ENCODE results near the gene C1orf52.

C1orf52 gene

DNA sequence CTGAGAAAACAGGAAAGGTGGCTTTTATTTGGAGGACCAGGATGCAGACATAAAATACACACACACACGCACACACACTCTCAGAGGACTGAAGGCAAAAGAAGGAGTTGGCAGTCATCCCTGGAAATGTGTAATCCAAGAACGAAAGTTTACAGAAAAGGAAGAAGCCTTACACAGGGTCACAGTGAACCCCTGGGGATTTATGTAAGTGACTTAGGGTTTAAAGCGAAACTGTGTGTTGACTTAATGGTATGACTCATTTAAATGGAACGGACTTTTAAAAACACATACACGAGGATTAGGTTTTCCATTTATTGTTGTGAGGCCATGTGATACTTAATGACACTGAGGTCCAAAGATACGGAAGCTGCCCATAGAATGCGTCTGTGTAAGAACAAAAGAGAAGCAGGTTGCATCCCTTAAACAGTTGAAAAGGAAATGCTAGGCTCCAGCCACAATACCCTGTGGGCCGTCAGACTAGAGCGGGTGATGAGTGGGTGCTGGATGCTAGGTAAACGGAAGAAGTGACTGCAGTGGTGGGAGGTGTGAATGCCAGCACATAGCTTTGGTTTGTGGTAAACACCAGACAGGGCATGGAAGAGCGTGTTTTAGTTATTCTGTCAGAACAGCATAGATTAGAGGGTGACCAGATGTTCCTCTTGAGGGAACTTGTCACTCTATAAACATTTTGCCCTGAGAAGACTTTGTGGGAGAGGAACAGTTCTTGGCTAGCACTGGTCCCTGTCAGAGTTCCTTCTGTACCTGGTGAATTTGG, 38.6 kb upstream of the C1orf52 start:
- H3K27ac ChIP-seq: peak overlapping the region; percentile 95
- TF ChIP-seq, protein P1, sequence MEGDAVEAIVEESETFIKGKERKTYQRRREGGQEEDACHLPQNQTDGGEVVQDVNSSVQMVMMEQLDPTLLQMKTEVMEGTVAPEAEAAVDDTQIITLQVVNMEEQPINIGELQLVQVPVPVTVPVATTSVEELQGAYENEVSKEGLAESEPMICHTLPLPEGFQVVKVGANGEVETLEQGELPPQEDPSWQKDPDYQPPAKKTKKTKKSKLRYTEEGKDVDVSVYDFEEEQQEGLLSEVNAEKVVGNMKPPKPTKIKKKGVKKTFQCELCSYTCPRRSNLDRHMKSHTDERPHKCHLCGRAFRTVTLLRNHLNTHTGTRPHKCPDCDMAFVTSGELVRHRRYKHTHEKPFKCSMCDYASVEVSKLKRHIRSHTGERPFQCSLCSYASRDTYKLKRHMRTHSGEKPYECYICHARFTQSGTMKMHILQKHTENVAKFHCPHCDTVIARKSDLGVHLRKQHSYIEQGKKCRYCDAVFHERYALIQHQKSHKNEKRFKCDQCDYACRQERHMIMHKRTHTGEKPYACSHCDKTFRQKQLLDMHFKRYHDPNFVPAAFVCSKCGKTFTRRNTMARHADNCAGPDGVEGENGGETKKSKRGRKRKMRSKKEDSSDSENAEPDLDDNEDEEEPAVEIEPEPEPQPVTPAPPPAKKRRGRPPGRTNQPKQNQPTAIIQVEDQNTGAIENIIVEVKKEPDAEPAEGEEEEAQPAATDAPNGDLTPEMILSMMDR (conservative IDR thresholded peaks at IDR 0.05): no peak

DNA sequence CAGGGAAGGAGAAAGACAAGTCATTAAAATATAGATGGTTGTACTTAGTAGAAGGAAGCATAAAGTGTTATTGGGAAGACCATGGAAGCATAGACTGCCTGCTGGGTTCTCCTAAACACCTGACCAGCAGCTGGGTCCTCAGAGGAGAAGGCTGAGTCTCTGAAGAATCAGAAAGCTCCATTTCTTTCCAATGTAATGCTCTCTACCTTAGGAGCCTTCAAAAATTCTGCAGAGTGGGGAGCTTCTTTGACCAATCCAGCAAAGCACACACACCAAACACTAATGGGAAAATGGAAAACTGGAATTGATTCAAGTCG, 38.0 kb upstream of the C1orf52 start:
- H3K27ac ChIP-seq: peak overlapping the region; percentile 95
- TF ChIP-seq, protein P1 (conservative IDR thresholded peaks at IDR 0.05): no peak

DNA sequence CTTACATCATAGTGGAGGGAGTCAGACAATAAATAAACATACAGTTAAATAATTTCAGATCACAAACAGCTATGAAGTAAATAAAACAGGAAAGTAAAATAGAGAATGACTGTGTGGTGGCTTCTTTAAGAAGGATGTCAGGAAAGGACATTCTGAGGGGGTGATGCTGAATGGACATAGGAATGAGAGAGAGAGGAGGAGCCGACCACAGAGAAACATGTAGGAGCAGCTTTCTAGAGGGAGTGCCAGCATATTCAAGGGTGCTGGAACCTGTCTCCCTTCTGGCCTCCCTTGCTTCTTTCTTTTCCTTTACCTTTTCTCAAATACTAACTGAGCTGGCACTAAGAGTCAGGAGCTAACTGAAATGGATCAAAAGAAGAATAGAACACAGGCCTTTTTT, 37.5 kb upstream of the C1orf52 start:
- TF ChIP-seq, protein P1 (conservative IDR thresholded peaks at IDR 0.05): no peak
- H3K27ac ChIP-seq: peak overlapping the region; percentile 95

DNA sequence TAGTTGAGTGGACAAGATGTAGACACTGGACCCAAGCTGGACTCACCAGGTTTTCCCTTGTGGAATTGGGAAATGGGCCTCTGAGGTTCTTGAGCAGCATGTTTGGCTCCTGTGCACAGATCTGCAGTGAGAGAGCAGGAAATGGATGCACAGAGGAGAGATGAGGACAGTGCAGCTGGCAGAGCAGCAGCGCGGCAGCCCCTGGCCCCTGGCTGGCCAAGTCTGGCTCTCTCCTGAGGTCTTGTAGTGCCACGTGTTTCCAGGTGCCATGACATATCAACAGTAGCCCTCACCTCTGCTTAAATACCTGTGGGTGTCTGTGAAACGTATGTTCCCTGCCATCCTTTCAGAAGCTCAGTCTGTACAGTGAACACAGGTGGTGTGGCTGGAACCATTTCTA, 36.2 kb upstream of the C1orf52 start:
- TF ChIP-seq, protein P1 (conservative IDR thresholded peaks at IDR 0.05): no peak
- no peak overlapping the region for H3K27ac ChIP-seq

DNA sequence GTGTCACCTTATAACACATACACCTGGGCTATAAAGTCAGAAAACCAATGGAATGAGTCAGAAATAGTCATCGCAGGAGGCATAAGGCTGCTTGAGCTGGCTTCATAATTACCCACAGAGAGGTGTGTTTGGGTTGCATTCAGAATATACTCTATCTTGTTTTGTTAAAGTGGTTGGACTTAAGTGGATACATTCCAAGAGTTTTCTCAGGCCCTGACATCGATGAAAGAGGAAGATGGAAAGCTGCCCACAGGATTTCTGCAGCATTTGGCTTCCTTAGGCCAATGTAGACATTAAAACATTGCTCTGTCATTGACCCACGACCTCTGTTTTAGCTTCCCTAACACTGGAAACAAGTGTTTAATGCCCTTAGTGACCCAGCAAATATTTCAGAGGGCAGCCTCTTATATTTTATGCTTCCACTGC, 35.6 kb upstream of the C1orf52 start:
- TF ChIP-seq, protein P1 (conservative IDR thresholded peaks at IDR 0.05): no peak
- no peak overlapping the region for H3K27ac ChIP-seq

DNA sequence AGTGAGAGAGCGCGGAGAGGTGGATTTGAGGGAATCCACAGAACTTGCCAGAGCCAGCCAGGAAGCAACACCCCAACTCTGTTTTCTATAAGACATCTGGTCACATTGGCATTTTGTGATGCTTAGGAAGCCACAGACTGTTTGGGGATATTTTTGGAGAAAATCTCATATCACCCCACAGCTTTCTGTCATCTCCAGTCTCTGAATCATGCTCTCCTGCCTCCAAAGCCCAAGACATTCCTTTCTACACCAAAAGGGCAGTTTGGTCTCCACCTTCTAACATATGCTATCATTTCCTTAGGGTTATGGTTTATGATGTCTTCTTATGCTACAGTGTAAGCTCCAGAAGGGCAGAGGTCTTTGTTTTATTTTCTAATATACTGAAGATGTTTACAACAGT, 31.4 kb upstream of the C1orf52 start:
- no peak overlapping the region for H3K27ac ChIP-seq
- TF ChIP-seq, protein P1 (conservative IDR thresholded peaks at IDR 0.05): no peak

DNA sequence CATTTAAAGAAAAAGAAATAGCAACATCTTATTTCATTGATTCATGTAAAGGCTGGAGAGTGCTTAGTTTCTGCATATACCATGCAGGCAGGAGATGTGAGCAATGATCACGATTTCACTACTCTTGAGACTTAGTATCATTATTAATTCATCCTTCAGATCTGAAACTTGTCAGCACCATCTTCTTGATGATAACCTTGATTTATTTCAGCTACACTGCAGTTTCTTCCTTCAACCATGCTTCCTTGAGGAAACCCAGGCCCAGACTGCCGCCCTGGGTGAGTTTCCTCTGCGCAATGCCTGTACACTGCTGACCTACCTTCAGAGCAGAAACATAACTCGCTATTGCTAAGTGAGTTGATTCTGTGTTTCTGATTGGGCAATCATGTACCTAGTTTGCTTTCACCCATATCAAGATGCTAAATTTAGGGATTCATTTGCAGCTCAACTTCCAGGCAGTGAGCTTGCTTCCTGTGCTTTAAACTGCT, 30.4 kb upstream of the C1orf52 start:
- H3K27ac ChIP-seq: no peak overlapping the region
- TF ChIP-seq, protein P1 (conservative IDR thresholded peaks at IDR 0.05): no peak

Data from VCaP (cell line).